Right lung (tissue), 5 donors: Measurements from ENCODE around the gene SHE. TPM values are rescaled to one million over a fixed set of nuclear protein-coding genes. Genes with fewer than 3 reads are reported as not detected.

Experiments used
- DNase-seq, 2 donors: peaks; one replicate each; pipeline ENCODE4 v3.0.0-alpha.2; 2013
- polyA plus RNA-seq, 5 donors: library from polyadenylated mRNA; unstranded; fragments of 120-200 nt; gene quantifications; one replicate each; pipeline versions ENCODE4 v1.2.1 to v1.2.3, GENCODE V29; 2013; ENCODE audit warnings: inconsistent platforms in 1 of 5, low replicate concordance in 1 of 5; ENCODE audit not compliant: insufficient read length in 5 of 5, insufficient read depth in 1 of 5

Gene SHE
- polyA plus RNA-seq, 5 donors, result 16.9 to 20.7 (median 18.3) TPM

- no peak for DNase-seq
Observed at GRCh38 chr1:154481053-154481452, 21.2 kb downstream of the SHE start.

GRCh38 chr1:154479764-154480421, 22.3 kb downstream of the SHE start:
- peak; percentile 77 to 88 for DNase-seq

- no peak for DNase-seq
Observed at GRCh38 chr1:154478639-154479038, 23.6 kb downstream of the SHE start.

- DNase-seq, result no peak
Observed at GRCh38 chr1:154478013-154478412, 24.2 kb downstream of the SHE start.

GRCh38 chr1:154476791-154477190, 25.4 kb downstream of the SHE start:
- DNase-seq, result no peak

- no peak for DNase-seq
Observed at GRCh38 chr1:154474802-154475201, 27.4 kb downstream of the SHE start.

- DNase-seq, result no peak
Observed at GRCh38 chr1:154471304-154471703, 30.9 kb downstream of the SHE start.

GRCh38 chr1:154469844-154470560, 32.2 kb downstream of the SHE start:
- DNase-seq, result no peak

GRCh38 chr1:154468535-154469250, 33.5 kb downstream of the SHE start:
- DNase-seq, result no peak

- no peak for DNase-seq
Observed at GRCh38 chr1:154467434-154468102, 34.6 kb downstream of the SHE start.

GRCh38 chr1:154466921-154467417, 35.2 kb downstream of the SHE start:
- no peak for DNase-seq

- DNase-seq, result no peak
Observed at GRCh38 chr1:154466206-154466605, 36.0 kb downstream of the SHE start.

GRCh38 chr1:154465621-154466195, 36.5 kb downstream of the SHE start:
- no peak for DNase-seq

- no peak for DNase-seq
Observed at GRCh38 chr1:154463512-154463990, 38.7 kb downstream of the SHE start.

GRCh38 chr1:154460695-154461260, 41.4 kb downstream of the SHE start:
- no peak for DNase-seq

GRCh38 chr1:154459080-154459479, 43.1 kb downstream of the SHE start:
- DNase-seq, result no peak

- no peak for DNase-seq
Observed at GRCh38 chr1:154456631-154457030, 45.6 kb downstream of the SHE start.

- DNase-seq, result no peak
Observed at GRCh38 chr1:154454386-154455120, 47.7 kb downstream of the SHE start.

GRCh38 chr1:154453574-154454352, 48.4 kb downstream of the SHE start:
- no peak for DNase-seq

- no peak for DNase-seq
Observed at GRCh38 chr1:154453161-154453560, 49.1 kb downstream of the SHE start.
